H1 (cell line): ENCODE measurements around the gene C2orf78. TPM values are rescaled to one million over a fixed set of nuclear protein-coding genes. Genes with fewer than 3 reads are reported as not detected.
"Not testable (repeated sequence)": the region's sequence is repeated elsewhere in the genome, so short reads cannot be mapped to it uniquely, and the experiment has no call there.

Experiments used
- CTCF ChIA-PET: fragments of 300-600 bp; sonication (Branson Sonifier 250); formaldehyde crosslinking; loops from one replicate; lab custom pipeline; 2021; ENCODE audit not compliant: partially characterized antibody; lab: Charles Lee
- POLR2A ChIA-PET: fragments of 300-600 bp; sonication (Branson Sonifier 250); formaldehyde crosslinking; loops from one replicate; lab custom pipeline; 2021; ENCODE audit warnings: inconsistent platforms; ENCODE audit not compliant: partially characterized antibody; lab: Charles Lee
- DNase-seq, 2 experiments: peaks; one replicate each; pipeline versions ENCODE4 v3.0.0 to v3.0.0-alpha.2; 2010 to 2022; ENCODE audit warnings: low spot score in 2 of 2, low read depth in 1 of 2, mixed read lengths in 1 of 2
- FAIRE-seq: peaks from 2 replicates; lab custom pipeline; 2011; peaks lifted over from hg19 to GRCh38; lab: Jason Lieb, UNC
- H2AFZ ChIP-seq: 2 replicates; pipeline ENCODE4 v1.8.1; 2012; ENCODE audit warnings: low read length, inconsistent platforms
- H2AK5ac ChIP-seq: 2 replicates; pipeline ENCODE4 v1.6.1; 2013; ENCODE audit warnings: low read depth, low read length
- H2BK120ac ChIP-seq: replicated peaks from 2 replicates; pipeline ENCODE3; 2013; ENCODE audit warnings: low read depth, low read length, inconsistent platforms
- H2BK12ac ChIP-seq: 2 replicates; pipeline ENCODE4 v1.6.1; 2013; ENCODE audit warnings: low read depth, low read length
- H2BK15ac ChIP-seq: 2 replicates; pipeline ENCODE4 v1.6.1; 2013; ENCODE audit warnings: low read length
- H2BK20ac ChIP-seq: 2 replicates; pipeline ENCODE4 v1.6.1; 2013; ENCODE audit warnings: low read length
- H2BK5ac ChIP-seq: 2 replicates; pipeline ENCODE4 v1.6.1; 2013; ENCODE audit warnings: low read depth, low read length
- H3K14ac ChIP-seq: 2 replicates; pipeline ENCODE4 v1.6.1; 2013; ENCODE audit warnings: inconsistent platforms; ENCODE audit not compliant: insufficient read length
- H3K18ac ChIP-seq: 2 replicates; pipeline ENCODE4 v1.6.1; 2013; ENCODE audit warnings: low read length; ENCODE audit errors: extremely low read depth
- H3K23ac ChIP-seq: 2 replicates; pipeline ENCODE4 v1.6.1; 2013; ENCODE audit warnings: inconsistent platforms; ENCODE audit not compliant: insufficient read length
- H3K23me2 ChIP-seq: 2 replicates; pipeline ENCODE4 v1.6.1; 2013; ENCODE audit warnings: low read depth, low read length
- H3K27ac ChIP-seq: 2 replicates; pipeline ENCODE4 v1.6.1; 2011; ENCODE audit warnings: low read depth, low read length, inconsistent platforms
- H3K27me3 ChIP-seq, 4 experiments: replicated peaks in 1 of 4; 1 replicate in 1 of 4; 2 replicates in 3 of 4; pipeline versions ENCODE4 v1.6.1 to v1.8.1; 2011 to 2013; ENCODE audit warnings: low read length in 3 of 4, mild to moderate bottlenecking in 3 of 4, inconsistent platforms in 2 of 4, mixed read lengths in 2 of 4, moderate library complexity in 1 of 4; ENCODE audit not compliant: control insufficient read depth in 3 of 4, insufficient read depth in 3 of 4; ENCODE audit errors: extremely low read depth in 1 of 4
- H3K36me3 ChIP-seq, 4 experiments: 2 replicates each; pipeline versions ENCODE4 v1.6.1 to v1.8.1; 2011 to 2013; ENCODE audit warnings: mild to moderate bottlenecking in 4 of 4, low read length in 3 of 4, moderate library complexity in 2 of 4, control low read depth in 1 of 4, inconsistent platforms in 1 of 4; ENCODE audit not compliant: insufficient read depth in 4 of 4, control insufficient read depth in 2 of 4
- H3K4ac ChIP-seq: replicated peaks from 2 replicates; pipeline ENCODE3; 2013; ENCODE audit warnings: low read length, low read depth, mixed read lengths, inconsistent platforms; ENCODE audit not compliant: insufficient read length
- H3K4me1 ChIP-seq, 4 experiments: replicated peaks in 1 of 4; 1 replicate in 1 of 4; 2 replicates in 3 of 4; pipeline versions ENCODE4 v1.6.1 to v1.8.1; 2011 to 2013; ENCODE audit warnings: low read length in 3 of 4, inconsistent platforms in 2 of 4, mixed read lengths in 1 of 4; ENCODE audit not compliant: insufficient read depth in 4 of 4, control insufficient read depth in 3 of 4
- H3K4me2 ChIP-seq, 2 experiments: 2 replicates each; pipeline versions ENCODE4 v1.6.1 to v1.8.1; 2011 to 2013; ENCODE audit warnings: low read depth in 2 of 2, low read length in 2 of 2, control low read depth in 1 of 2, inconsistent platforms in 1 of 2, mild to moderate bottlenecking in 1 of 2; ENCODE audit not compliant: insufficient read depth in 1 of 2
- H3K4me3 ChIP-seq, 4 experiments: fragments of 200-600, 300-600 bp in 1 of 4; sonication (generic), shearing (Covaris generic), sonication (Bioruptor Twin) in 1 of 4; 2 replicates each; pipeline versions ENCODE4 v1.5.1 to v1.8.1; 2011 to 2016; ENCODE audit warnings: low read length in 4 of 4, low read depth in 3 of 4, control low read depth in 2 of 4, inconsistent platforms in 2 of 4, mild to moderate bottlenecking in 2 of 4, mixed read lengths in 1 of 4, moderate library complexity in 1 of 4; ENCODE audit not compliant: insufficient read depth in 2 of 4; ENCODE audit errors: extremely low read depth in 1 of 4
- H3K56ac ChIP-seq: replicated peaks from 2 replicates; pipeline ENCODE3; 2013; ENCODE audit warnings: low read depth, mild to moderate bottlenecking, mixed read lengths, low read length, inconsistent platforms; ENCODE audit not compliant: insufficient read length
- H3K79me1 ChIP-seq: 2 replicates; pipeline ENCODE4 v1.6.1; 2013; ENCODE audit warnings: low read depth, low read length, control low read depth
- H3K79me2 ChIP-seq, 2 experiments: 2 replicates each; pipeline versions ENCODE4 v1.6.1 to v1.8.1; 2012 to 2013; ENCODE audit warnings: low read length in 2 of 2, mild to moderate bottlenecking in 2 of 2, inconsistent platforms in 1 of 2; ENCODE audit not compliant: insufficient read depth in 2 of 2, control insufficient read depth in 1 of 2
- H3K9ac ChIP-seq, 4 experiments: replicated peaks in 1 of 4; 1 replicate in 1 of 4; 2 replicates in 3 of 4; pipeline versions ENCODE4 v1.6.1 to v1.8.1; 2011 to 2013; ENCODE audit warnings: low read depth in 3 of 4, low read length in 3 of 4, control low read depth in 2 of 4, mild to moderate bottlenecking in 2 of 4, moderate library complexity in 2 of 4, inconsistent platforms in 1 of 4; ENCODE audit errors: extremely low read depth in 1 of 4
- H3K9me3 ChIP-seq, 2 experiments: 2 replicates each; pipeline versions ENCODE4 v1.6.1 to v1.8.1; 2012 to 2013; ENCODE audit warnings: mild to moderate bottlenecking in 2 of 2, moderate library complexity in 2 of 2, control low read depth in 1 of 2, inconsistent platforms in 1 of 2, low read depth in 1 of 2, low read length in 1 of 2, mixed read lengths in 1 of 2; ENCODE audit not compliant: insufficient read depth in 2 of 2
- H4K20me1 ChIP-seq, 2 experiments: replicated peaks in 1 of 2; 2 replicates each; pipeline versions ENCODE3 to v1.8.1; 2011 to 2013; ENCODE audit warnings: inconsistent platforms in 2 of 2, low read length in 2 of 2, mild to moderate bottlenecking in 1 of 2; ENCODE audit not compliant: insufficient read depth in 2 of 2, control insufficient read depth in 1 of 2
- H4K5ac ChIP-seq: 2 replicates; pipeline ENCODE4 v1.6.1; 2013; ENCODE audit warnings: low read length, low read depth, mixed read lengths, inconsistent platforms; ENCODE audit not compliant: insufficient read length
- H4K8ac ChIP-seq: 2 replicates; pipeline ENCODE4 v1.8.0; 2013; ENCODE audit warnings: mild to moderate bottlenecking, moderate library complexity, low read length, inconsistent platforms; ENCODE audit not compliant: insufficient read depth; ENCODE audit errors: extremely low read depth
- H4K91ac ChIP-seq: replicated peaks from 2 replicates; pipeline ENCODE3; 2013; ENCODE audit warnings: low read length, mixed read lengths, inconsistent platforms; ENCODE audit not compliant: insufficient read length
- WGBS, 2 experiments: shearing (Covaris generic) in 1 of 2; methylation state at CpG; one replicate each; pipeline versions ENCODE4 v1.1.6 to v1.1.7; 2013 to 2015; ENCODE audit warnings: low lambda C conversion rate in 2 of 2, mixed read lengths in 2 of 2, inconsistent platforms in 1 of 2, low coverage in 1 of 2, missing lambda C conversion rate in 1 of 2; ENCODE audit not compliant: insufficient replicate concordance in 2 of 2, insufficient coverage in 1 of 2, insufficient read length in 1 of 2; ENCODE audit errors: extremely low coverage in 1 of 2, missing lambda C conversion rate in 1 of 2; 5-methylcytosine and 5-hydroxymethylcytosine counted together
- polyA plus RNA-seq, 7 experiments: library from polyadenylated mRNA; depleted of rRNA in 3 of 7; stranded (reverse) in 5 of 7; unstranded in 2 of 7; fragments of >200 nt in 5 of 7; fragments of 200-250 nt in 2 of 7; gene quantifications; 1 replicate in 5 of 7; 2 replicates in 1 of 7; 4 replicates in 1 of 7; pipeline versions ENCODE4 v1.2.1 to v1.2.3, GENCODE V29; 2011 to 2013; ENCODE audit warnings: missing spikeins in 2 of 7, mixed read lengths in 2 of 7
- total RNA-seq: library from RNA; stranded (reverse); fragmentation: NEBNext Ultra II Directional; extraction: Animal tissue kit (Norgen Biotek cat#: 25700); gene quantifications from 2 replicates; pipeline ENCODE4 v1.2.1, GENCODE V29; 2021

C2orf78 gene
- total and polyA plus RNA-seq, 2 of the 8 experiments (the other 6 are each of a cell fraction or from before 2014, with no cell fraction given): 0.39 to 0.89 TPM

- H3K9ac ChIP-seq, H4K20me1 ChIP-seq, H3K56ac ChIP-seq, H3K4ac ChIP-seq, H3K23me2 ChIP-seq, DNase-seq, H3K36me3 ChIP-seq, H3K9me3 ChIP-seq, H3K4me3 ChIP-seq, POLR2A ChIA-PET, FAIRE-seq, H3K14ac ChIP-seq, H2AK5ac ChIP-seq, H2BK15ac ChIP-seq, H3K18ac ChIP-seq, H2BK20ac ChIP-seq, CTCF ChIA-PET, H3K4me2 ChIP-seq, H4K91ac ChIP-seq, H4K5ac ChIP-seq, H3K4me1 ChIP-seq, H3K27me3 ChIP-seq, H3K23ac ChIP-seq, H3K79me1 ChIP-seq, H3K27ac ChIP-seq, H2BK12ac ChIP-seq, H2BK5ac ChIP-seq, H4K8ac ChIP-seq, H2BK120ac ChIP-seq: not testable (repeated sequence)
- 88% methylated on average over 15 of the region's 15 CpGs; no CpG with 5 or more reads in 1 of the 2 experiments for WGBS, 2 experiments
- peaks cover 0 to 12% of the 10 kb centered on the region in 2 experiments; a peak in 2 of 4 replicates for H3K79me2 ChIP-seq
- H2AFZ ChIP-seq: peak overlapping the region; percentile 91
These were observed 581 bp upstream of the C2orf78 start for GRCh38 chr2:73783402-73783801.
